Measurements from ENCODE around the gene TTC27. TPM values are rescaled to one million over a fixed set of nuclear protein-coding genes. Genes with fewer than 3 reads are reported as not detected.

TTC27 gene
- total and polyA plus RNA-seq, 10 of the 15 experiments (the other 5 are each of a cell fraction or from before 2014, with no cell fraction given): 20.4 to 34.9 (median 26.0) TPM

DNA sequence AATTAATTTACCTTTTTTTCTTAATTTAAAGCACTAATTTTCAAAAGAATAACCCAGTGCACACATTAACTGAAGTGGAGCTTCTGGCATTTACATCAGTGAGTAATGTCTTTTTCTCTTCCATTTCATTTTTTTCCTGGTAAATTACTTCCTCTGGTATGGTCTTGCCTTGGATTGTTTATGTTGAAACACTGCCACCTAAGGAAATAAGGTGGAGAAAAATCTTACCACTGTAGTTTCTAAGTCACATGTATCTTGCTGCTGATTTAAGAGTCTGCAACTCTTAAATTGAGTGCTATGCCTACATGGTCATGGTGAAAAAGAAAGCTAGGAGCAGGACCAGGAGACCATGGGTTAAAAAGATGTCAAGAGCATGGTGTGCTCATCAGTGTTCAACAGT is 51.0 kb downstream of the TTC27 start (continued):
- TF ChIP-seq, protein P1, sequence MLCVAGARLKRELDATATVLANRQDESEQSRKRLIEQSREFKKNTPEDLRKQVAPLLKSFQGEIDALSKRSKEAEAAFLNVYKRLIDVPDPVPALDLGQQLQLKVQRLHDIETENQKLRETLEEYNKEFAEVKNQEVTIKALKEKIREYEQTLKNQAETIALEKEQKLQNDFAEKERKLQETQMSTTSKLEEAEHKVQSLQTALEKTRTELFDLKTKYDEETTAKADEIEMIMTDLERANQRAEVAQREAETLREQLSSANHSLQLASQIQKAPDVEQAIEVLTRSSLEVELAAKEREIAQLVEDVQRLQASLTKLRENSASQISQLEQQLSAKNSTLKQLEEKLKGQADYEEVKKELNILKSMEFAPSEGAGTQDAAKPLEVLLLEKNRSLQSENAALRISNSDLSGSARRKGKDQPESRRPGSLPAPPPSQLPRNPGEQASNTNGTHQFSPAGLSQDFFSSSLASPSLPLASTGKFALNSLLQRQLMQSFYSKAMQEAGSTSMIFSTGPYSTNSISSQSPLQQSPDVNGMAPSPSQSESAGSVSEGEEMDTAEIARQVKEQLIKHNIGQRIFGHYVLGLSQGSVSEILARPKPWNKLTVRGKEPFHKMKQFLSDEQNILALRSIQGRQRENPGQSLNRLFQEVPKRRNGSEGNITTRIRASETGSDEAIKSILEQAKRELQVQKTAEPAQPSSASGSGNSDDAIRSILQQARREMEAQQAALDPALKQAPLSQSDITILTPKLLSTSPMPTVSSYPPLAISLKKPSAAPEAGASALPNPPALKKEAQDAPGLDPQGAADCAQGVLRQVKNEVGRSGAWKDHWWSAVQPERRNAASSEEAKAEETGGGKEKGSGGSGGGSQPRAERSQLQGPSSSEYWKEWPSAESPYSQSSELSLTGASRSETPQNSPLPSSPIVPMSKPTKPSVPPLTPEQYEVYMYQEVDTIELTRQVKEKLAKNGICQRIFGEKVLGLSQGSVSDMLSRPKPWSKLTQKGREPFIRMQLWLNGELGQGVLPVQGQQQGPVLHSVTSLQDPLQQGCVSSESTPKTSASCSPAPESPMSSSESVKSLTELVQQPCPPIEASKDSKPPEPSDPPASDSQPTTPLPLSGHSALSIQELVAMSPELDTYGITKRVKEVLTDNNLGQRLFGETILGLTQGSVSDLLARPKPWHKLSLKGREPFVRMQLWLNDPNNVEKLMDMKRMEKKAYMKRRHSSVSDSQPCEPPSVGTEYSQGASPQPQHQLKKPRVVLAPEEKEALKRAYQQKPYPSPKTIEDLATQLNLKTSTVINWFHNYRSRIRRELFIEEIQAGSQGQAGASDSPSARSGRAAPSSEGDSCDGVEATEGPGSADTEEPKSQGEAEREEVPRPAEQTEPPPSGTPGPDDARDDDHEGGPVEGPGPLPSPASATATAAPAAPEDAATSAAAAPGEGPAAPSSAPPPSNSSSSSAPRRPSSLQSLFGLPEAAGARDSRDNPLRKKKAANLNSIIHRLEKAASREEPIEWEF (IDR thresholded peaks at IDR 0.05; ENCODE audit: insufficient replicate concordance, low read depth, low read length): no peak
- TF ChIP-seq ZNF384 (IDR thresholded peaks at IDR 0.05; ENCODE audit: borderline replicate concordance, low read depth, low read length) (no peak), BMI1 (IDR thresholded peaks at IDR 0.05; ENCODE audit: borderline replicate concordance) (no peak), MEF2B (IDR thresholded peaks at IDR 0.05; ENCODE audit: partially characterized antibody, poor library complexity, severe bottlenecking) (no peak), SIX5 (IDR thresholded peaks at IDR 0.05; ENCODE audit: low read depth, low read length, severe bottlenecking) (no peak), POLR2AphosphoS2 (IDR thresholded peaks at IDR 0.05; ENCODE audit: low read depth, low read length) (no peak), SMC3 (IDR thresholded peaks at IDR 0.05; ENCODE audit: borderline replicate concordance, low read length) (no peak)
- TF ChIP-seq, protein P2, sequence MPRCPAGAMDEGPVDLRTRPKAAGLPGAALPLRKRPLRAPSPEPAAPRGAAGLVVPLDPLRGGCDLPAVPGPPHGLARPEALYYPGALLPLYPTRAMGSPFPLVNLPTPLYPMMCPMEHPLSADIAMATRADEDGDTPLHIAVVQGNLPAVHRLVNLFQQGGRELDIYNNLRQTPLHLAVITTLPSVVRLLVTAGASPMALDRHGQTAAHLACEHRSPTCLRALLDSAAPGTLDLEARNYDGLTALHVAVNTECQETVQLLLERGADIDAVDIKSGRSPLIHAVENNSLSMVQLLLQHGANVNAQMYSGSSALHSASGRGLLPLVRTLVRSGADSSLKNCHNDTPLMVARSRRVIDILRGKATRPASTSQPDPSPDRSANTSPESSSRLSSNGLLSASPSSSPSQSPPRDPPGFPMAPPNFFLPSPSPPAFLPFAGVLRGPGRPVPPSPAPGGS (IDR thresholded peaks at IDR 0.05; ENCODE audit: borderline replicate concordance, insufficient read depth, low read depth, low read length, poor library complexity, severe bottlenecking): no peak
- TF ChIP-seq, protein P3, sequence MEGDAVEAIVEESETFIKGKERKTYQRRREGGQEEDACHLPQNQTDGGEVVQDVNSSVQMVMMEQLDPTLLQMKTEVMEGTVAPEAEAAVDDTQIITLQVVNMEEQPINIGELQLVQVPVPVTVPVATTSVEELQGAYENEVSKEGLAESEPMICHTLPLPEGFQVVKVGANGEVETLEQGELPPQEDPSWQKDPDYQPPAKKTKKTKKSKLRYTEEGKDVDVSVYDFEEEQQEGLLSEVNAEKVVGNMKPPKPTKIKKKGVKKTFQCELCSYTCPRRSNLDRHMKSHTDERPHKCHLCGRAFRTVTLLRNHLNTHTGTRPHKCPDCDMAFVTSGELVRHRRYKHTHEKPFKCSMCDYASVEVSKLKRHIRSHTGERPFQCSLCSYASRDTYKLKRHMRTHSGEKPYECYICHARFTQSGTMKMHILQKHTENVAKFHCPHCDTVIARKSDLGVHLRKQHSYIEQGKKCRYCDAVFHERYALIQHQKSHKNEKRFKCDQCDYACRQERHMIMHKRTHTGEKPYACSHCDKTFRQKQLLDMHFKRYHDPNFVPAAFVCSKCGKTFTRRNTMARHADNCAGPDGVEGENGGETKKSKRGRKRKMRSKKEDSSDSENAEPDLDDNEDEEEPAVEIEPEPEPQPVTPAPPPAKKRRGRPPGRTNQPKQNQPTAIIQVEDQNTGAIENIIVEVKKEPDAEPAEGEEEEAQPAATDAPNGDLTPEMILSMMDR (IDR thresholded peaks at IDR 0.05 in 2 of 3, conservative IDR thresholded peaks at IDR 0.05 in 1 of 3; ENCODE audit: control insufficient read depth in 2 of 3, extremely low read depth in 1 of 3, insufficient read depth in 1 of 3, low read depth in 3 of 3, low read length in 3 of 3): no peak
